GM20431 (cell line): ENCODE results near the gene NBPF3.

Source experiments
- in situ Hi-C: fragments of 300-500 bp; cut with MseI, MboI; formaldehyde crosslinking; loops from one replicate; pipeline ENCODE4 v1.15.0; 2020; ENCODE audit warnings: low sequenced_read_pairs; ENCODE audit not compliant: unreplicated experiment

NBPF3 gene

GRCh38 chr1:21534146-21534545 is 94.2 kb downstream of the NBPF3 start:
- in situ Hi-C loops = no loop called here
